NCI-H345 treated with DMSO at 0.1 percent for 48 hours (cell line): ENCODE results near the gene NFATC2.
A peak's percentile ranks its signal among the peaks of the same experiment; 100 is the strongest.

Experiments used
- DNase-seq: peaks from one replicate; lab custom pipeline; 2025; ENCODE audit not compliant: unreplicated experiment; lab: John Stamatoyannopoulos, UW

Gene NFATC2

DNA sequence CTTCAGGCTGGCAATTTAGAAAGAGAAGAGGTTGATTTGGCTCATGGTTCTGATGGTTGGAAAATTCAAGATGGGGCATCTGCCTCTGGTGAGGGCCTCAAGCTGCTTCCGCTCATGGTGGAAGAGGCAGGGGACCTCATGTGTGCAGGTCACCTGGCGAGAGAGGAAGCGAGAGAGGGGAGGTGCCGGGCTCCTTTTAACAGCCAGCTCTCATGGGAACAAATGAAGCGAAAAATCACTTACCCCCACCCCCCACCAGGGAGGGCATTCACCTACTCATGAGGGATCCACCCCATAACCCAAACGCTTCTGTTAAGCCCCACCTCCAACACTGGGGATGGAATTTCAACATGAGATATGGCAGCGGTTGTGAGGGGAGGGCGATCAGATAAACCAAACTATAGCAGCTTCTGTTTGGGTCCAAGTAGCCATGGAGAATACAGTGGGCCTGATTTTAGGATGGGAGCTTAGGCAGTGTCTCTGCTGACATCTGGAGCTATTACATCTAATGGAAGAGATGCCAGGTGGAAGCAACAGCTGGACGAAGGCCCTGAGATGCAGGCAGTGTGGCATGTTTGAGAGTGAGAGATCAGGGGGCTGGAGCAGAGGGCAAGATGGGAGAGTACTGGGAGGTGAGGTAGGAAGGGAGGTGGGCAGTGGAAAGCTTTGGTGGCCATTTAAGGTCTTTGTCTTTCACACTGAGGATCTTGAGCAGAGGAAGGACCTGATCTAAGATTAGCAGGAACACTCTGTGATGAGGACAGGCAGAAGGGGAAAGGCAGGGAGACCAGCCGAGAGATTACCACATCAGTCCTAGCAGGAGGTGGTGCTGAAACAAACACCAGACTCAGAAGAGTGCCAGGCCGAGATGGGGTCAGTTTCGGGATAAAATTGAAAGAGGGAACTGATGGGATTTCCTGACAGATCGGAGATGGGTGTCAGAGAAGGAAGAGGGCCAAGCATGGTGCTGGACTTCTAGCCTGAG, 161.8 kb downstream of the NFATC2 start:
- DNase-seq: no peak

DNA sequence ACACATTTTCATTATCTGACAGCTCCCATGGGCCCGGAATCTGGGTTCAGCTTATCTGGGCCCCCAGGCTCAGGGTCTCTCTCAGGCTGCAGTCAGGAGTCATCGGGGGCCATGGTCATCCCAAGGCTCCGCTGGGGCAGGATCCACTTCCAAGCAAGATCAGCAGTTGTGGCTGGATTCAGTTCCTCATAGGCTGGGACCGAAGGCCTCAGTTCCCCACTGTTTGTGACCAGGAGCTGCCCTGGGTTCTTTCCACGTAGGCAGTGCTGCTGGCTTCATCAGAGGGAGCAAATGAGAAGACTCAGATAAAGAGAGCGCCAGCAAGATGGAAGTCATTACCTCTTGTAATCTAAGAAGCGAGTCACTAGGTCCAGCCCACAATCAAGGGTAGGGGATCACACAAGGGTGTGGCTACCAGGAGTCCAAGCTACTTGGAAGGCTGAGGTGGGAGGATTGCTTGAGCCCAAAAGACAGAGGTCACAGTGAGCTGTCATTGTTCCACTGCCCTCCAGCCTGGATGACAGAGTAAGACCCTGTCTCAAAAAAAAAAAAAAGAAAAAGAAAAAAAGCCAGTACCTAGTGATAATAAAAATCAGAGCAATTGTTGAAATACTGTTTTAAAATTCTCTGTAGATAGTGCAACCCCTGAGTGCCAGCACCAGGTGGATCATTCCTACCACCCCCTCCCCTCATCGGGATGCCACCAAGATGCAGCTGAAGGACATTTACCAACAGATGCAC, 162.7 kb downstream of the NFATC2 start:
- no peak for DNase-seq

DNA sequence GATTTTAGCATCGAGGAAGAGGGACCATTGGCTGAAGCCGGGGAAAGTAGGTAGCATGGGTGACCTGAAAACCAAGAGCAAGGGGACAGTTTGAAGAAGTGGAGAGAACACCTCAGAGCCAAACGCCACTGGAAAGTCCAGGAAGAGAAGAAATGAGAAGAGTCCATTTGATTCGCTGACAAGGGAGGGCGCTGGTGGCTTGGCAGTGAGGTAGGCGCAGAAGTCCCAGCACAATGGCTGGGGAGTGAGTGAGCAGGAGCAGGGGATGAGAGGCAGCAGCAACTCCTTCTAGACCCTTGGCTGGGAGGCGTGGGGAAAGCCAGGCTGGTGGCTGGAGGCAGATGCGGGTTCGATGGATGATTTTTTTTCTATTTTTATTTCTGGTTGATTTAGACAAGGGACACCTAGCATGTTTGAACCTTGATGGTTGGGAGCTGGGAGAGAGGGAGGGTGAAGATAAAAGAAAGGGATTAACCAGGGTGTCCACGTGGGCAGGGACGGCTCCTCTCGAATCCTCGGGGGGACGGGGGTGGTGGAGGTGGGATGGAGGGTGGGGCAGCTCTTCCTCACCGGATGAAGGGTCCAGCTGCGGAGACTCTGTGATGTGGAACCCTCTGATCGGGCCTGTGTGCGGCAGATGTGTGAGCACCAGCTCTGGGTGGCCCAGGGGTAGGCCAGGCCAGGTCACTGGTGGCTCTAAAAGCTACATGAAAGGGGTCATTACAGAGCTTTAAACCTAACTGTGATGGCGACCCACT, 164.2 kb downstream of the NFATC2 start:
- DNase-seq: no peak

DNA sequence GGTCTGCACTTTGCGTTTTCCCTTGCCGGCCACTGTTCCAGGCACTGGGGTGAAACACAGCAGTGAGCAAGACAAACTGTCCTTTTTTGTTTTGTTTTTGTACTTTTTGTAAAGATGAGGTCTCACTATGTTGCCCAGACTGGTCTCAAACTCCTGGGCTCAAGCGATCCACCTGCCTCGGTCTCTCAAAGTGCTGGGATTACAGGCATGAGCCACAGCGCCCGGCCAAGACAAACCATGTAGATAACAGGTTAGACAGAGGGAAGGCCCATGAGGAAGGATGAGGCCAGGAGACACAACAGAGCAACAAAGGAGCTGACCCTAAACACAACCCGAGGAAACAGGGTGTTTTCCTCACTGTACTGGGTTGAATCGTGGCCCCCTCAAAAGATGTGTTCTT, 165.4 kb downstream of the NFATC2 start:
- no peak for DNase-seq

DNA sequence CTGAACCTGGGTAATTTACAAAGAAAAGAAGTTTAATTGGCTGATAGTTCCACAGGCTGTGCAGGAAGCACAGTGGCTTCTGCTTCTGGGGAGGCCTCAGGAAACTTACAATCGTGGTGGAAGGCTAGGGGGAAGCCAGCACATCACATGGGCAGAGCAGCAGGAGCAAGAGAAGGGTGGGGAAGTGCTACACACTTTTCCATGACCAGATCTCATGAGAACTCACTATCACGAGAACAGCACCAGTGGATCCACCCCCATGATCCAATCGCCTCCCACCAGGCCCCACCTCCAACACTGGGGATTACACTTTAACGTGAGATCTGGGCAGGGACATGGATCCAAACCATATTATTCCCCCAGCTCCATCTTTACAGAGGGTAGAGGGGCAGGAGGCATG, 166.4 kb downstream of the NFATC2 start:
- DNase-seq: no peak

DNA sequence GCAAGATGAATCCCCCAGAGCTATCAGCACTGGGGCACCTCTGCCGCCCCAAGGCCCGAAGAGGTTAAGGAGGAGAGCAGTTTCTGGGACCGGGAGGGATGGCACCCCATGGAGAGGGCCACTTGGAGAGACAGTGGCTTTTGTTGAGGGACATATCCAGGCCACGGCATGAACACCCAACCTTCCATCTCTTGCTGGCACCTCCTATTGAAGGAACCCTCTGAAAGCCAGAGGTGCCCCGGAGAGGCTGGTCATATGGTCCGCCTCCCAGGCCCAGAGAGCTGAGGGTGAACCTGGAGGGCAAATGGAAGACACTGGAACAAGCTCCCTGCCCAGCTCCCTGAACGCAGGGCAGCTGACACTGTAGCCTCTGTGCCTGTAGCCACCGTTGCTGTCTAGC, 167.0 kb downstream of the NFATC2 start:
- no peak for DNase-seq

DNA sequence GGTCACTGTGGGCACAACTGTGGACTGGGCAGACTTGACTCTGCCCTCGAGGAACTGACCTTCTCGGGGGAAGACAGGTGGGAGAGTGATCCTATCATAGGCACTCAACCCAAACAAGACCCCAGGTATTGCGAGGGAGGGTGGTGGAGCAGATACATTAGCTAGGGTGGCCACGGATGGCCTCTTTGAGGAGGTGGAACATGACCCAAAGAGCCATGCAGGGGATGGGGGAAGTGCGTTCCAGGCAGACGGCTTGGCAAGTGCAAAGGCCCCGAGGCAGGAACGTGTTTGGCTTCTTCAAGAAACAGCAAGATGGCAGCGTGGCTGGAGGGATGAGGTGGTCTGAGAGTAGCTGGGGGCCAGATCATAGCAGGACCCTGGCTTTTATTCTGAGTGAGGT, 167.6 kb downstream of the NFATC2 start:
- DNase-seq: no peak

DNA sequence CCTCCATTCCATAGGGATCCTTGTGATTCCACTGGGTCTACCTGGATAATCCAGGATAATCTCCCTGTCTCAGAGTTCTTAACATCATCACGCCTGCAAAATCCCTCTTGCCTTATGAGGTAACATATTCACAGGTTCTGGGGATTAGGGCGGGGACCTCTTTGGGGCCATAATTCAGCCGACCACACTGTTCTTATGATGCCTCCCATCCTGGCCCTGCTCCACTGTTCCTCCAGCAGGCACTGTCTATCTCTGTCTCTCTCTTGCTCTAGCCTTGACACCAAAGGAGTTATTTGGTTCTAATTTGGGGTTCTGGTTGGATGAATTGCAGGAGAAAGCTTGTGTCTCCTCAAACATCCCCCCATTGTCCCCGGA, 168.1 kb downstream of the NFATC2 start:
- DNase-seq: no peak

DNA sequence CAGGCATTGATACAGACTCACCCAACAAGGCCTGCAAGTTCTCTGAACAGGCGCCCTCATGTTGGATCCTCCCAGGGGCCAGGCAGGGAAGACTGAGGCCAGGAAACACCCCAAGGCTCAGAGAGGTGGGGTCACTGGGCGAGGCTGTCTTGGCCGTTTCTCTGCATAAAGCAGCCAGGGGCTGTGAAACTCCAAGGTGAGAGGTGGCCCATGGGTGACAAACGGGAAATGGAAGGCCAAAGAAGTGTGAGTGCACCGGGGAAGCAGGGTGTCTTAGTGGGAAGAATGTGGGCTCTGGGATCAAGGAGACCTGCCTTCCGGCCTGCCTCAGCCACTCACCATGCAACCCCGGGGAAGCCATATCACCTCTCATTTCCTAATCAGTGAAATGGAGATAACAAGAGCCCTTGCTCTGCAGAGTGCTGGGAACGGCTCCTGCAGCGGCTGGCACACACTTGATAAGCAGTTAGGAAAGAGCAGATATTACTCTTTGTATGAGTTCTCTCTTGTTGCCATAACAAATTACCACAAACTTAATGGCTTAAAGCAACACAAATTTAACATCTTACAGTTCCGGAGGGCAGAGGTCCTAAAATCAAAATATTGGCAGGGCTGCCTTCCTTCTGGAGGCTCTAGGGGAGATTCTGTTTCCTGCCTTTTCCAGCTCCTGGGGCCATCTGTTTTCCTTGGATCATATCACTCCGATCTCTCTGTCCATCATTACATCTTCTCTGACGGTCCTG, 168.6 kb downstream of the NFATC2 start:
- DNase-seq: no peak

DNA sequence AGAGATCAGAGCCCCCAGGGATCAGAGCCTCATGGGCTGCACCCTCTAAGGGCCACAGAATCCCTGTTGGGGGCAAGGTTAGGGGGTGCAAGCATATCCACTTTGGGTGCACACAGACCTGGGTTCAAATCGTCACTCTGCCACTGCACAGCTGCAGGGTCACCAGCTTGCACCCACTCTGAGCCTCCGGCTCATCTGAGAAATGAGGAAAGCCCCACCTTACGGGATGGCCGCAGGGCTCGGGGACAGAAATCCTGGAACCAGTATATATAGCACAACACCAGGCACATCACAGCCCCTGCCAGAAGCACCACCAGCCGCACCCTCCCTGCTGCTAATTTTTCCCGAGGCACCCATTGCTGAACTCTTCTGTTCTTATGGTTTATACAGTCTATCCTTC, 169.6 kb downstream of the NFATC2 start:
- no peak for DNase-seq

DNA sequence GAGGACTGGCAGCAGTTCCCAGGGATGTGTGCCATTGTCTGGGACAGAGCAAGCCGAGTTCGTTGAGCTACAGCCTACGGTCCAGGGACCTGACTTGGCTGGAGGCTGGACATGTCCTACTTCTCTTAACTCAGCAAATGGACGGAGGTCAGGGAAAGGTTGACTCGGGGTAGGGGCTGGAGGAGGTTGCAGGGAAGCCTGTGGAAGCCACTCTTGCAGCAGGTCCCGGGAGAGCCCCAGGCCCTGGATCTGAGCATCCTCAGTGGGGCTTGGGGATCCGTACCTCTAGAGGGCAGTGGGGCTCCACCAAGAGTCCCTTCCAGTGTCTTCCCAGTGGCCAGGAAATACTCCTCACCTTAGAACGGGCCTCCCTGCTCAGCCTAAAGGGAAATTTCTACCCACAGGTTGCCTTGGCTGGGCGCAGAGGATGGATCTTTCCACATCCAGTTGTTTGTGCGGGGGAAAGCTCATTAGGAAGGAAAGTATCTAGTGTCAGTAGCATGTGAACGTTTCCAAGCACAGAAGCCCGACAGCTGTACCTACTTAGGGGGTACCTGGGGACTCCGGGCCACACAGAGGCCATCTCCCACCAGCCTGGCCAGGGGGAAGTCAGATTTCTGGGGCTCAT, 170.2 kb downstream of the NFATC2 start:
- DNase-seq: peak; percentile 70

DNA sequence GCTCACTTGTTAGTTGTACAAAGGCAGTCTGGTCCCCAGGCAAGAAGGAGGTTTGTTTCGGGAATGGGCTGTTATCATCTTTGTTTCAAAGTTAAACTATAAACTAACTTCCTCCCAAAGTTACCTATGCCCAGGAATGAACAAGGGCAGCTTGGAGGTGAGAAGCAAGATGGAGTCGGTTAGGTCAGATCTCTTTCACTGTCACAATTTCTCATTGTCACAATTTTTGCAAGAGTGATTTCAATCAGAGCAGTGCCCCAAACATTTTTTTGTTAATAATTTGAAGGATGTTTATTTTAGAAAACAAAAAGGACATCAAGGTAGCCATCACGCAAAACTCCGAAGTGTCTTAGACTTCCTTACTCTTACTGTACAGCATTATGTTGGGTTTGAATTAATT, 170.8 kb downstream of the NFATC2 start:
- no peak for DNase-seq

DNA sequence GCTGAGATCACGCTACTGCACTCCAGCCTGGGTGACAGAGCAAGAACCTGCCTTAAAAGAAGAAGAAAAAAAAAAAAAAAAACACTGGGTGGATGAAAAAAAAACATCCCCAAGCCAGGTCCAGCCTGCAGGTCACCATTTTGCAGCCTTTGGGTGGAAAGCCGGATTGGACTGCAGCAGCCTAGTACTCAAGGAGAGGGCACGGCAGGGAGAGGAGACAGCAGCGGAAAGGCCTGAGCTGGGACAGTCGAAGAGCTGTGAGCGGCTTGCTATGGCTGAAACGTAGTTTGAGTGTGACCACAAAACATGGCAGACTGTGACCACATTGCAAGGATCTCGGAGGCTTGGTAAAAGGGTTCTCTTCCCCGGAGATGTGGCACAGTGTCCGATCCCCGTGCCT, 173.0 kb downstream of the NFATC2 start:
- DNase-seq: no peak

DNA sequence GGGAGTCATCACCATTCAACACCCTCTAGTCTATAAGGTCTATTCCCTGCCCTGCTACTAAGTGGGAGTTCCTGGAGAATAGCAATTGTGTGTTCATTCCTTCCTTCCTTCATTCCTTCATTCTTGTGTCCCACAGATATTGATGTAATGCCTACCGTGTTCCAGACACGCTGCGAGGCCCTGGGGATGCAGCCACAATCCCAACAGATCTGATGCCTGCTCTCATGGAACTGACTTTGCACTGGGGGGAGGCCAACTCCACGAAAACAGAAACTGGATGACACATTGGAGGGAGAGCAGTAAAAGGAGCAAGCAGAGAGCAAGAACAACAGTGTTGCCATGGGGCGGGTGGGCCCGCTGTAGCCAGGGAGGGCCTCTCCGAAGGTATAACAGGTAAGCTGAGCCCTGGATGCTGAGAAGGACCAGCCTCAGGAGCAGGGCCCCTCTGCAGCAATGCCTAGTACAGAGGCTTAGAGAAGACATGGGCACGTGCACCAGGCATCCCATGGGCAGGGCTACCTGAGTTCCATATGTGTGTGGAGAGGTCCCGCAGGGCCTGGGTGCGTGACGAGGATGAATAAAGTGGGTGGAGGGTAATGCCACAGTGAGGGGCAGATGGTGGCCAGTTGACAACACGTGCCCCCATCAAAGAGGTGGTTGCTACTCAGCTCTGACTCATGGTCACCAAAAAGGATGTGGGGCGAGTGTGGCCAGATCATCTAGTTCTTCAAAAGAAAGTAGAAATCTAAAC, 173.9 kb downstream of the NFATC2 start:
- DNase-seq: no peak

DNA sequence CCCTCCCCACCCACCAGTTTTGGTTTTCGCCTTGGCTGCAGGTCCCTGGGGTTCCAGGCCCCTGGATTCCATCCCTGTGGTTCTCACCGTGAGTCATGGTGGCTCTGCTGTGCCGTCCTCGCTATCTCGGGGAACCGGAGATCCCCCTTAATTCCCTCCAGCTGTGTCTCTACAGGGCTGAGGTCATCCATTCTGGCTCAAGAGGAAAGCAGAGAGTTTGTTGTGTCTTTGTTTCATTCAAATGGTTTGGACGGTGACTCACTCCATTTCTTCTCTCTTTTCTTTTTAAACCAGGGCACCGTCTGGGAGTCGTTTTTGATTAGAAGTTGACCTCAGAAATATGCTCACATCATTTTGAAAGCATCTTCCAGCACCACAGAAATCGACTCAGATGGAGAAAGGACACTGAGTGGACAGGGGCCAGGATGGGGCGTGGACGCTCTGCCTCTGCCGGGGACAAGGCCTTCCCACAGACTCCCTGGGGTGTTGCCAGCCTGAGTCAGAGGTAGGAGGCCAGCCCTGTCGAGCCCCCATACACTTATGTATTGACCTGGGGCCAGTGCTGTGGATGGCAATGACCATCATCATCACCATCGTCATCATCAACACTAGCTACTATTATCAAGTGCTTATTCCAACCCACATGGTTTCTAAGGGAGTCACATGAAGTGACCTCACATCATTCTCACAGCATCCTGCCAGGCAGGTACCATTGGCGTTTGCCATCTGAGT, 176.2 kb downstream of the NFATC2 start:
- no peak for DNase-seq

DNA sequence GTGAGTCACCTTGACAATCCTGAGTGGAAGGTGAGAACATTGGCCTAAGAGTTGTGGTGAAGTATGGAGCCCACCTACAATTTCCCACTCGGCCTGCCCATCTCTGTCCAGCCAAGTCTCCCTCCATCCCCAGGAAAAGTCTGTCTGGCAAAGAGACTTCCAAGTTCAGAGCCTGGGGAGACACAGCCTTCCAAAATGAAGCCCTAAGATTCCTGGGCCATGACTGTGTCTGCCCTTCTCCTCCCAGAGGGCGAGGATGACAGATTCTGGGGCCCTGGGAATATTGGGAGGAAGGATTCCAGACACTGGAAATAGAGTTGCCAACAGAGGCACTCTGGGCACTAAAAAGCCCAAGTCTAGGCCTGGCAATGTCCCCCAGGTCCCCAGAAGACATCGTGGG, 176.8 kb downstream of the NFATC2 start:
- no peak for DNase-seq

DNA sequence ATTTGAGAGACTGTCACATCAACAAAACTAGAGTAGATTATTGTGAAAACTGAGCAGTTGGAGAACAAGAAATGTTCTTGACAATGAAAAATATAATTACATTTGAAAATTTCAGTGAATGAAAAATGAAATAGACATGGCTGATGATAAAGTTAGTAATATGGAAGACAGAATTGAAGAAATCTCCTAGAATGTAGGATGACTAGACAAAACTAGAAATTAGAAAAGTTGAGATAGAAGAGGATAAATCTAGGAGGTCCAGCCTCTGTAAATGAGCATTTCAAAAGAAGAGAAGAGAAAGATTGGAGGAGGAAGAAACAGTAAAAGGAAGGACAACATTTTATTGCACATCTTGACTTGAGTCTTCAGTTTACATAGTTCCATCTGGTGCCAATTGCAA, 178.7 kb downstream of the NFATC2 start:
- DNase-seq: no peak

DNA sequence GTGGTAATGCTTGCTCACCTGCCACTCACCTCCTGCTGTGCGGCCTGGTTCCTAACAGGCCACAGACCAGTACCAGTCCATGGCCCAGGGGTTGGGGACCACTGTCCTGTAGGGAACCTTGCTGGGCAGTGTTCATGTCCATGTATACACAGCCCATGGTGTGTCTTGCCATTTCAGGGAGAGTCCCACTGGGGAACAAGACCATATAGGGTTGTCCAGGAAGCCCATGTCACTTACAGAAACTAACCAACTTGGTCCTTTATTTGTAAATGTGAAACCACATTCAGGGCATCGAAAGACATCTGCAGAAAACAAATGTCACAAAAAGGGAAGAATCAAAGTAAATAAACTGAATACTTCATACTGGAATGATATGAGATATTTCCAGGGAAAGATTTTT, 179.1 kb downstream of the NFATC2 start:
- no peak for DNase-seq

DNA sequence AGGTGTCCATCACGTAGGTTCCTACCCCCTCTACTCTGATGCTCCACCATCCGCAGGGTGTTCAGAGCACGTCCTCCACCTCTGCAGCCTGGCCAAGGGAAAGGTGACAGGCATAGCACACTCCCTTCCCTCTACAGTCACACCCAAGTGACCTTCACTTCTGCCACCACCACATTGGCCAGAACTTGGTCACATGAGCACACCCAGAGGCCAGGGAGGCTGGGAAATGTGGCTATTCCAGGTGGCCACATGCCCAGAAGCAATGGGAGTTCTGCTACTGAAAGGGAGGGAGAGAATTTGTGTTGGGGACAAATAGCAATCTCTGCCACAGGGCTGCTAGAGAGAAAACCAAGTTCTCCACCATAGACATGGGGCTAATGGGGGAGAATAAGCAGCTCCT, 180.3 kb downstream of the NFATC2 start:
- no peak for DNase-seq
